ENCODE results near the gene ZMYND10. TPM values are rescaled to one million over a fixed set of nuclear protein-coding genes. Genes with fewer than 3 reads are reported as not detected.

ZMYND10 gene
- total and polyA plus RNA-seq, 9 of the 15 experiments (the other 6 are each of a cell fraction or from before 2014, with no cell fraction given), result 0.20 to 2.8 (median 0.70) TPM

GRCh38 chr3:50302095-50303012 is 43.2 kb downstream of the ZMYND10 start:
- H3K9me1 ChIP-seq (ENCODE audit: control insufficient read depth, insufficient read depth, low read length), result no peaks in the 10 kb centered on the region
- H3K27ac ChIP-seq (ENCODE audit: extremely low read depth, low read depth, low read length), result peak overlapping the region; percentile 83
- no peak overlapping the region for H2AFZ ChIP-seq (ENCODE audit: low read depth, low read length)
- peak overlapping the region; percentile 80 for H3K4me2 ChIP-seq (ENCODE audit: insufficient read depth, low read length)
- peak overlapping the region; percentile 45 for H3K4me3 ChIP-seq
- FAIRE-seq (no peak), ATAC-seq (no peak), DNase-seq (ENCODE audit: extremely low read depth in 1 of 4, low spot score in 3 of 4) (no peak)
- intact Hi-C loops (cut with micrococcal nuclease), result no loop called here
- WGBS (ENCODE audit: insufficient coverage, low coverage, missing lambda C conversion rate), result 76% methylated on average over 15 of the region's 32 CpGs
- peaks cover 47% of the 10 kb centered on the region for H3K79me2 ChIP-seq (ENCODE audit: control insufficient read depth, insufficient read depth, low read length)
- H3K4me1 ChIP-seq (replicated peaks in 1 of 2; ENCODE audit: control insufficient read depth in 2 of 2, insufficient read depth in 2 of 2, low read length in 2 of 2), result peaks cover 25 to 53% of the 10 kb centered on the region in 2 experiments; a peak in 4 of 5 replicates
- no peaks in the 10 kb centered on the region for H4K20me1 ChIP-seq (replicated peaks; ENCODE audit: control insufficient read depth, insufficient read depth, low read length)
- no TSS peak for BruUV-seq (replicated peaks)
- no peaks in the 10 kb centered on the region for H3K9me3 ChIP-seq (replicated peaks; ENCODE audit: control insufficient read depth, insufficient read depth, low read depth, low read length)
- H3K36me3 ChIP-seq (ENCODE audit: control insufficient read depth, insufficient read depth, low read length), result peaks cover 12% of the 10 kb centered on the region; the same call in 2 of the 3 replicates
- ChIA-PET CTCF (ENCODE audit: low intra/inter-chr PET ratio) (no interaction called here), POLR2A (interaction anchor here (0.5 to 1.5 kb wide), 9 partner anchors 11 to 51 kb away, joined by 3 to 5 read pairs (median 4); partner anchors contain the start of gene LSMEM2)
- H3K27me3 ChIP-seq (ENCODE audit: control insufficient read depth in 2 of 2, insufficient read depth in 2 of 2, low read length in 2 of 2), result no peaks in the 10 kb centered on the region
- in situ Hi-C loops (cut with MboI), result no loop called here
- no peak for TF ChIP-seq TAL1 (IDR thresholded peaks at IDR 0.05)
- TF ChIP-seq RREB1 (CRISPR knock-in tag; IDR thresholded peaks at IDR 0.05), result no peak
- TF ChIP-seq ZNF583 (CRISPR knock-in tag; IDR thresholded peaks at IDR 0.05), result no peak
- TF ChIP-seq DACH1 (IDR thresholded peaks at IDR 0.05; ENCODE audit: partially characterized antibody), result no peak
- TF ChIP-seq NR2C2 (CRISPR knock-in tag; IDR thresholded peaks at IDR 0.05), result no peak
- TF ChIP-seq NR2C2 (tag; IDR thresholded peaks at IDR 0.05), result 0 out of 2 replicates have a peak, but pooled peaks have one; percentile 12
- peak; percentile 27; the same call in 1 of the 2 replicates for TF ChIP-seq RBFOX2 (IDR thresholded peaks at IDR 0.05; ENCODE audit: low read depth, low read length)
- TF ChIP-seq SIN3A (IDR thresholded peaks at IDR 0.05; ENCODE audit: borderline replicate concordance in 2 of 2, control insufficient read depth in 1 of 2, low read depth in 2 of 2, low read length in 2 of 2), result no peak
- TF ChIP-seq HMGXB4 (CRISPR knock-in tag; IDR thresholded peaks at IDR 0.05), result no peak
- TF ChIP-seq POLR2G (IDR thresholded peaks at IDR 0.05; ENCODE audit: low read depth, low read length), result 0 out of 2 replicates have a peak, but pooled peaks have one; percentile 11
- no peak for TF ChIP-seq ZNF75A (CRISPR knock-in tag; IDR thresholded peaks at IDR 0.05)
- no peak for TF ChIP-seq RCOR1 (IDR thresholded peaks at IDR 0.05; ENCODE audit: borderline replicate concordance in 1 of 2, low read depth in 2 of 2, low read length in 2 of 2)
- H3K9ac ChIP-seq (ENCODE audit: insufficient read depth in 1 of 2, low read depth in 2 of 2, low read length in 2 of 2), result peak overlapping the region; percentile 68 to 93

All from K562 (cell line).